Fibroblast of lung (primary cell): ENCODE data around the gene DCP1A. TPM values are rescaled to one million over a fixed set of nuclear protein-coding genes. Genes with fewer than 3 reads are reported as not detected.

Experiments used
- DNase-seq, 2 donors: peaks; one replicate each; pipeline versions ENCODE4 v3.0.0 to v3.0.0-alpha.2; 2010; ENCODE audit warnings: low read depth in 2 of 2
- H2AFZ ChIP-seq: 2 replicates; pipeline ENCODE4 v1.5.1; 2012; ENCODE audit warnings: low read length, control low read depth, inconsistent platforms
- H3K27ac ChIP-seq: 2 replicates; pipeline ENCODE4 v1.5.1; 2011; ENCODE audit warnings: low read length, control low read depth; ENCODE audit not compliant: insufficient read depth
- H3K27me3 ChIP-seq: 2 replicates; pipeline ENCODE4 v1.5.1; 2011; ENCODE audit warnings: mild to moderate bottlenecking, low read length; ENCODE audit not compliant: control insufficient read depth, insufficient read depth
- H3K36me3 ChIP-seq: 2 replicates; pipeline ENCODE4 v1.5.1; 2011; ENCODE audit warnings: low read length; ENCODE audit not compliant: control insufficient read depth, insufficient read depth
- H3K4me1 ChIP-seq: 2 replicates; pipeline ENCODE4 v1.5.1; 2011; ENCODE audit warnings: low read length; ENCODE audit not compliant: control insufficient read depth, insufficient read depth; ENCODE audit errors: extremely low read depth
- H3K4me2 ChIP-seq: 2 replicates; pipeline ENCODE4 v1.5.1; 2011; ENCODE audit warnings: low read length, control low read depth; ENCODE audit not compliant: insufficient read depth; ENCODE audit errors: extremely low read depth
- H3K4me3 ChIP-seq, 4 experiments: fragments of 200-600 bp in 1 of 4; sonication (generic) in 1 of 4; replicated peaks in 1 of 4; 2 replicates each; pipeline ENCODE4 v1.5.1; 2011 to 2016; ENCODE audit warnings: low read length in 4 of 4, low read depth in 3 of 4, mild to moderate bottlenecking in 3 of 4, control low read depth in 2 of 4, inconsistent platforms in 1 of 4, mixed read lengths in 1 of 4; ENCODE audit not compliant: insufficient read depth in 1 of 4; ENCODE audit errors: control extremely low read depth in 1 of 4
- H3K79me2 ChIP-seq: 2 replicates; pipeline ENCODE4 v1.5.1; 2012; ENCODE audit warnings: mild to moderate bottlenecking, low read length, inconsistent platforms; ENCODE audit not compliant: control insufficient read depth, insufficient read depth
- H3K9ac ChIP-seq: 2 replicates; pipeline ENCODE4 v1.5.1; 2011; ENCODE audit warnings: mild to moderate bottlenecking, low read length, control low read depth; ENCODE audit not compliant: insufficient read depth
- H3K9me3 ChIP-seq: 2 replicates; pipeline ENCODE4 v1.5.1; 2012; ENCODE audit warnings: low read depth, low read length; ENCODE audit not compliant: control insufficient read depth, insufficient read depth
- H4K20me1 ChIP-seq: 2 replicates; pipeline ENCODE4 v1.5.1; 2011; ENCODE audit warnings: low read length; ENCODE audit not compliant: control insufficient read depth, insufficient read depth; ENCODE audit errors: extremely low read depth
- CTCF ChIP-seq, 2 donors: IDR thresholded peaks in 1 of 2; conservative IDR thresholded peaks in 1 of 2; 1 replicate in 1 of 2; 2 replicates in 1 of 2; pipeline ENCODE4 v1.5.1; 2011 to 2012; ENCODE audit warnings: low read length in 2 of 2, control low read depth in 1 of 2, inconsistent platforms in 1 of 2, low read depth in 1 of 2, mild to moderate bottlenecking in 1 of 2
- EZH2 ChIP-seq: IDR thresholded peaks from 2 replicates; pipeline ENCODE4 v1.5.1; 2012; ENCODE audit warnings: low read length, control low read depth, mild to moderate bottlenecking; ENCODE audit errors: missing control alignments
- polyA plus RNA-seq, 2 donors: library from polyadenylated mRNA; depleted of rRNA in 1 of 2; stranded (reverse) in 1 of 2; unstranded in 1 of 2; fragments of >200 nt; gene quantifications; 2 replicates each; pipeline ENCODE4 v1.2.1, GENCODE V29; 2011 to 2012; ENCODE audit warnings: missing spikeins in 1 of 2
- total RNA-seq: library from RNA; depleted of rRNA; stranded (reverse); fragments of >200 nt; gene quantifications from 2 replicates; pipeline ENCODE4 v1.2.1, GENCODE V29; 2014

Gene DCP1A
- total and polyA plus RNA-seq, 2 donors (not counting 1 experiment from before 2014, with no cell fraction given): 17.2 to 24.2 TPM

- Histone ChIP-seq H3K4me2 (no peak overlapping the region), H2AFZ (no peak overlapping the region), H3K9ac (no peak overlapping the region), H3K27me3 (no peaks in the 10 kb centered on the region), H3K9me3 (no peaks in the 10 kb centered on the region), H3K79me2 (no peaks in the 10 kb centered on the region), H3K36me3 (peaks cover 5% of the 10 kb centered on the region), H3K4me3 (no peak overlapping the region), H3K27ac (no peak overlapping the region), H3K4me1 (no peaks in the 10 kb centered on the region), H4K20me1 (no peaks in the 10 kb centered on the region)
- TF ChIP-seq EZH2 (no peak), CTCF (conservative IDR thresholded peaks at IDR 0.05 in 1 of 2, IDR thresholded peaks at IDR 0.05 in 1 of 2; ENCODE audit: low read depth in 1 of 2, low read length in 2 of 2) (no peak)
- no peak for DNase-seq
Observed at GRCh38 chr3:53295410-53295809, 51.9 kb downstream of the DCP1A start.

- no peaks in the 10 kb centered on the region for H3K4me1 ChIP-seq
- no peak for DNase-seq
- no peak overlapping the region for H2AFZ ChIP-seq
- H3K79me2 ChIP-seq: no peaks in the 10 kb centered on the region
- H3K9me3 ChIP-seq: no peaks in the 10 kb centered on the region
- peaks cover 5% of the 10 kb centered on the region for H3K36me3 ChIP-seq
- H3K4me2 ChIP-seq: no peak overlapping the region
- no peak overlapping the region for H3K9ac ChIP-seq
- no peaks in the 10 kb centered on the region for H4K20me1 ChIP-seq
- TF ChIP-seq EZH2: no peak
- TF ChIP-seq CTCF (conservative IDR thresholded peaks at IDR 0.05 in 1 of 2, IDR thresholded peaks at IDR 0.05 in 1 of 2; ENCODE audit: low read depth in 1 of 2, low read length in 2 of 2): no peak
- no peaks in the 10 kb centered on the region for H3K27me3 ChIP-seq
- H3K4me3 ChIP-seq: no peak overlapping the region
- H3K27ac ChIP-seq: no peak overlapping the region
Observed at GRCh38 chr3:53293867-53294266, 53.5 kb downstream of the DCP1A start.

- H3K27me3 ChIP-seq: no peaks in the 10 kb centered on the region
- no peak for DNase-seq
- no peak overlapping the region for H3K9ac ChIP-seq
- H3K27ac ChIP-seq: no peak overlapping the region
- H3K9me3 ChIP-seq: no peaks in the 10 kb centered on the region
- no peaks in the 10 kb centered on the region for H3K4me1 ChIP-seq
- H3K4me2 ChIP-seq: no peak overlapping the region
- no peak overlapping the region for H2AFZ ChIP-seq
- no peaks in the 10 kb centered on the region for H4K20me1 ChIP-seq
- peaks cover 9% of the 10 kb centered on the region for H3K36me3 ChIP-seq
- H3K4me3 ChIP-seq: no peak overlapping the region
- TF ChIP-seq EZH2: no peak
- TF ChIP-seq CTCF (conservative IDR thresholded peaks at IDR 0.05 in 1 of 2, IDR thresholded peaks at IDR 0.05 in 1 of 2; ENCODE audit: low read depth in 1 of 2, low read length in 2 of 2): no peak
- H3K79me2 ChIP-seq: no peaks in the 10 kb centered on the region
Observed at GRCh38 chr3:53288214-53288613, 59.1 kb downstream of the DCP1A start.
